HG03558 (cell line): ENCODE results near the gene PTGES2.

Experiments
- ATAC-seq: cut with Tn5 transposase; IDR thresholded peaks from one replicate; pipeline ENCODE4 v1.9.1; 2021; ENCODE audit warnings: moderate number of reproducible peaks; ENCODE audit not compliant: unreplicated experiment; ENCODE audit errors: extremely low read depth

Gene PTGES2

GRCh38 chr9:128153947-128154695, 26.6 kb upstream of the PTGES2 start:
- no peak for ATAC-seq

DNA sequence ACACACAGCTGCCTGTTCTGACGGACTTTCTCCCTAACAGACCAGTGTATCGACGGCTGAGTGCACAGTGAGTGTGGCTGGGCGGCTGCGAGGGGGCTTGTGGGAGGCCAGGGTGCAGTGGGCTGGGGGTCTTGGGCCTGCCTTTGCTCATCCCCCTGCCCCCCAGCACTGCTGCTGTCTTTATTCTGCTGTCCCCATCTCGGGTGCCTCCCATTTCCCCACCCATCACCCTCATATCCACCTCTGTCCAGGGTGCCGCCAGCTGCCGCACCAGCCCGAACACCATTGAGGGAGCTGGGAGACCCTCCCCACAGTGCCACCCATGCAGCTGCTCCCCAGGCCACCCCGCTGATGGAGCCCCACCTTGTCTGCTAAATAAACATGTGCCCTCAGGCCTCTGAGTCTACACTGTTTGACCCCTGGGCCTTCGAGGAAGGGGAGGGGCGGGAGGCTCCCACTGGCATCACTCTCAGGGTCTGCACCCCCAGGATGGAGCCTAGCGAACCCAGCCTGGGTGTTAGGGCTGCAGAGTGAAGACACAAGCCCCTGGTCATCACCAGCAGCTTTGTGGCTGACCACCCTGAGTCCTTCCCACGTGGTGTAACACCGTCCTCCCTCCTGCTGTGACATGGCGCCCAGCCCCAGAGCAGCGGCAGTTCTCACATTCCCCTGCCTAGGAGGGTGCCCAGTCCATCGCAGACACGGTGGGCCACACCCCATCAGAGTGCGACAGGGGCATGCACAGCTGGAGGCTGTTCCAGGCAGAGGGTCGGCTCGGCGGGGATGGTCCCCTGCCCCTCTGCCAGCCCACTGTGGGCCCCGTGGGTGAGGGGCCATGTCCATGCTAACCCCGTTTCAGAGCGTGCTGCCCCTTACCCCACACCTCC, 25.8 kb upstream of the PTGES2 start:
- no peak for ATAC-seq

DNA sequence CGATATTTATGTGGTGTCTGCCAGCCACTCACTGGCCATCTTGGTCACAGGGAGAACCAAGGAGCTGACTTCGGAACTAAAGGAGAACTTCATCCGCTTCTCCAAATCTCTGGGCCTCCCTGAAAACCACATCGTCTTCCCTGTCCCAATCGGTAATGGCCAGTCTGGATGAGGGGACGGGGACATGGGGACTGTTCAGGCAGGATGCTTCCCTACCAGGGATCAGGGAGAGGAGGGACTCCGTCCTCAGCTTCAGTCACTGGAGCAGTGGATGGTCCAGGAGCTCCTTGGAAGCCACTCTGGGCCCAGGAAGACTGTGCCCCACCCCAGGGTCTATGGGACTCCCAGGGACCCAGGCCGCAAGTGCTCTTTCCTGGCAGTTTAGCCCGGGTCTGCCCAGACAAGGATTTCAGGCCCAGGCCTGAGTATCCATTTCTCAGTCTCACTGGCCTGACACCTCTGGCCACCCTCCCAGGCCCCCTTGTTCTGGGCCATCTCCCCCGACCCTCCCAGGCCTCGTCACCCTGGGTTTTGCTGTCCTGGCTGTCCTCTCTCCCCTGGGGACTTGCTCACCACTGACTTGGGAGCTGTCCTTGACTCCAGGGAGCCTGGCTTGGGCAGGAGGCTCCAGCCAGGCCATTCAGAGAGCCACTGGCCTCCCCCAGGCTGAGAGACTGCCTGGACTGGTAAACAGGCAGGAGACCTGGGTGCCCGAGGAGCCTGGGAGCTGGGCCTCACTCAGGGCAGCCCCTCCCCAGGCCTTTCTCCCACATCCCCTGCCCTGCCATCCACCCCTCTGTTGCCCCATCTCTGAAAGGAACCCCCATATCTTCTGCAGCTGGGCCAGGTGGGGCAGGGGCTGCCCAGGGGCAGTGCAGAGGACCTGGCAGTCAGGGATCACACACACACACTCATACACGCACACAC, 24.9 kb upstream of the PTGES2 start:
- ATAC-seq = no peak

DNA sequence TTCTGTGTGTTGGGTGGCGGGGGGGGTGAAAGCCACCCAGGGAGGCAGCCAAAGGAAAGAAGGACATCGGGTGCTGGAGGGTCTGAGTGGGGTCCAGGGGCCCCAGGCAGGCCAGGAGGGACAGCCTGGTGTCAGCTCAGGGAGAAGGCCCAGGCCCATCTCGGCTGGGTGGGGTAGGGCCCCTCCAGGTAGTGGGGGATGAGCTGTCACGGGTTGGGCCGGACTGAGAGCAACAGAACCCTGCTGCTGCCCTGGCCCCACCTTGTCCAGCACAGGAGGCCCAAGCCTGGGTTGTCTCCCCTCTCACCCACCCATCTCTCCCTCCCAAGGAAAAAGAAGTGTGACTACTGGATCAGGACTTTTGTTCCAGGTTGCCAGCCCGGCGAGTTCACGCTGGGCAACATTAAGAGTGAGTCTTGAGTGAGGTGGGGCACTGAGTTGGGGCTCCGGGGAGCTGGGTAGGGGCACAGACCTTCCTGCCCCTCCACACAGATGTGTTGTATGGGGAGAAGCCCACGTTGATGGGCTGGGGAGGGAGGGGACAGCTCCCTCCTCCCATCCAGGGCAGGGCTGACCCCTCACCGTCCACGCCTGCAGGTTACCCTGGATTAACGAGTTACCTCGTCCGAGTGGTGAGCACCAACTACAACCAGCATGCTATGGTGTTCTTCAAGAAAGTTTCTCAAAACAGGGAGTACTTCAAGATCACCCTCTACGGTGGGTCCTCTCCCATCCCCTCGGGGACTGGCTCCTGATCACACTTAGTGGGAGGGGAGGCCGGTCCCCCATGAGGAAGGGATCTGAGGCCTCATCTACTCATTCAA, 24.0 kb upstream of the PTGES2 start:
- ATAC-seq = no peak

DNA sequence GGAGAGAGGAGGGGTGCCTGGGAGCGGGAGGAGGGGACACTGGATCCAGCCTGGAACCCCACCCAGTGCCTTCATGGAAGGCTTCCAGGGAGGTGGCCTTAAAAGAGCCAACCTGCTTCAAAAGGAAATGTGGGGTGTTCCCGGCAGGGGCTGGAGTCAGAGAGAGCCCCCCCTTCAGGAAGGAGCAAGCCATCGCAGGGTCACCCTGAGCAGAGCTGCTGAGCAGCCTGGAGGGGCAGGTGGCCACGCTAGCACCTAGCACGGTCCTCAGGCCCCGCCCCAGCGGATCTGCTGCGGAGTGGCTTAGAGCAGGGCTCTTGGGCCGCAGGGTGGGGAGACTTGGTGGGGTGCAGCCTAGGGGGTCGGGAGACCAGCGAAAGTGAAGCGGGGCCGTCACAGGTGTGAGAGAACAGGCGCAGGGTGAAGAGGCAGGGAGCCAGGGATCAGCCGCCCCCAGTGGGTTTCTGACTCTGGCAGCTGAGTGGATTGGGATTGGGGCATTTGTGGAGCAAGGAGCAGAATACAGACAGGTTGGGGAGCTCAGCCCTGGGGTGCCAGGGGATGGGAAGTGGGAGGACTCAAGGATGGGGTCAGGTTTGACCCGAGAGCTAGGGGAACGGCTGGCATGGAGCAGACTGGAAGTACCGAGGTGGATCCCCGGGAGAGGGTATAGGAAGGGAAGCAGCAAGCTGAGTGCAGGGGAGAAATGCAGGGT, 23.2 kb upstream of the PTGES2 start:
- no peak for ATAC-seq

DNA sequence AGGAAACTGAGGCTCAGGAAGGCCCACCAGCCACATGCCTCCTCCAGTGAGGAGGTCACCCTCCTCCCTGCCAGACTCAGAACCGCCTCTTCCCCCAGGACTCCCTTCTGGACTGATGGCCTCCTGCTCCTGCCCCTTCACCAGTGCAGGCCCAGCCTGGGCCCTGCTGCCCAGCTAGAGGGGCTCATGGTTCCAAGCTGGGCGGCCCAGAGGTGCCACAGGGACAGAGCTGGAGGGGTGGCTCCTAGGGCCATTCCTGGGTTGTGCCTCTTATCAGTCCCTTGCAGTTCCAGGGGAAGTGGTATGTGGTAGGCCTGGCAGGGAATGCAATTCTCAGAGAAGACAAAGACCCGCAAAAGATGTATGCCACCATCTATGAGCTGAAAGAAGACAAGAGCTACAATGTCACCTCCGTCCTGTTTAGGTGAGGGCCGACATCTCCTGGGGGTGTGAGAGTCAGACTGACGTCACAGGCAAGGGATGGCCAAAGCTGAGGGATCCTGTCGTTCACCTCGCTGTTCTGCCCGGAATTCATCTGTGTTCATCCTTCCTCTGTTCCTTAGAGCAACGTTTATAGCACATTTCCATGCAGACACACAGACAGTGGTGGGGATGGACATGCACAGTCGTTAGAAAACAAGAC, 22.5 kb upstream of the PTGES2 start:
- no peak for ATAC-seq

DNA sequence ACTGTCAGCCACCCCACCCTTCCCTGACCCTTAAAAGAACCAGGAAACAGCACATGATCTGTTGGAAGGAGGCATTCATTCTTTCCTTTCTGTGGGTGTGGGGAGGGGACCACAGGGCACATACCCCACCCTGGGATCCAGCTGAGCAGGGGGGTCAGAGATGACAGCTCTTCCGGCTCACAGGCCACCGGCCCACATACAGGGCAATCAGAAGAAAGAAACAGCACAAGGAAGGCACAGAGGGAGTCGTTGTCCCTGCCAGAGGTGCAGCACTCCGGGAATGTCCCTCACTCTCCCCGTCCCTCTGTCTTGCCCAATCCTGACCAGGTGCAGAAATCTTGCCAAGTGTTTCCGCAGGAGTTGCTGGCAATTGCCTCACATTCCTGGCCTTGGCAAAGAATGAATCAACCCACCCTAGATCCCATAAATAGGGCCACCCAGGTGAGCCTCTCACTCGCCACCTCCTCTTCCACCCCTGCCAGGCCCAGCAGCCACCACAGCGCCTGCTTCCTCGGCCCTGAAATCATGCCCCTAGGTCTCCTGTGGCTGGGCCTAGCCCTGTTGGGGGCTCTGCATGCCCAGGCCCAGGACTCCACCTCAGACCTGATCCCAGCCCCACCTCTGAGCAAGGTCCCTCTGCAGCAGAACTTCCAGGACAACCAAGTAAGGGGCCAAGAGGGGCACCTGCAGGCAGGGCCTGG, 21.6 kb upstream of the PTGES2 start, which contains the start of gene LCN2:
Gene LCN2, plus strand, starts transcription at position 453 of the 701 bp plus-strand sequence. Its CDS starts 73 bp downstream, at position 526.
- no peak for ATAC-seq

DNA sequence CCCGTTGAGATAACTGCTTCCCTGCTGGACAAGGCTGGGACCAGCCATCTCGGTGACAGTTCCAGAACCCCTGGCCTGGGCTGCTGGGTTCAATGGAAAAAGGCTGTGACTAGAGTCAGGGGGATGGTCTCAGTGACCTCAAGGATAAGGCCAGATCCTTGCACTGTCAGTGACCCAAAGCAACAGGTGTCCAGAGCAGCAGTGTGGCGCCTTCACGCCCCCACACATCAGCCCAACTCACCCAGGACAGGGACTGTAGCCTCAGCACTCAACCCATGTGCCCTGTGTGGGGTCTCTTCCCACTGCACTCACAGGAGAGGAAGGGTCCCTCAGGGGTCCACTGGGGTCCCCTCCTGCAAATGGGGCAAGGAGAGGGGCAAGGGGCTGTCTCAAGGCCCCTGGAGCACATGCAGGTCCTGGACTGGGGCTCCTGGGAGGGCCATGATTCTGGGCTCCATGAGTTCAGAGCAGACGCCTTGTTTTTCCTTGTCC, 21.0 kb upstream of the PTGES2 start:
- ATAC-seq = no peak

GRCh38 chr9:128146591-128147120, 19.1 kb upstream of the PTGES2 start:
- no peak for ATAC-seq

GRCh38 chr9:128145951-128146351, 18.4 kb upstream of the PTGES2 start:
- no peak for ATAC-seq

DNA sequence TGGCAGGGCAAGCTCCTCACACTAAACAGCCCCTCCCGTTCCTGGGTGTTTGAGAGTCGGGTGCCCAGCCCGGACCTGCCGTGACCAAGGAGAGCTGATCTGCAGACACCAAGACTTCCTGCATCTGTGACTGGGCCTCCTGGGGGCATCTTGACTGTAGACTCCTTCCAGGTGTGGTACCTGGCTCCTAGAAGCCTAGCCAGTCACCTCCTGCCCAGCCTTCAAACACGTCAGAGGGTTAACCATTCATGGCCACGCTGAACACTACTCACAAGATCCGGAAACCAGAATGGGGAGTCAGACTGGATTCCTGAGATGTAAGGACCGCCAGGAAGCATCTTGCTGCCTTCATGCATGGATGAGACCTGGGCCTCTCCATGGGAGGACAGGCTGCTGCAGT, 18.0 kb upstream of the PTGES2 start:
- no peak for ATAC-seq

GRCh38 chr9:128144239-128145181, 17.0 kb upstream of the PTGES2 start:
- no peak for ATAC-seq

GRCh38 chr9:128143525-128144238, 16.2 kb upstream of the PTGES2 start:
- no peak for ATAC-seq

DNA sequence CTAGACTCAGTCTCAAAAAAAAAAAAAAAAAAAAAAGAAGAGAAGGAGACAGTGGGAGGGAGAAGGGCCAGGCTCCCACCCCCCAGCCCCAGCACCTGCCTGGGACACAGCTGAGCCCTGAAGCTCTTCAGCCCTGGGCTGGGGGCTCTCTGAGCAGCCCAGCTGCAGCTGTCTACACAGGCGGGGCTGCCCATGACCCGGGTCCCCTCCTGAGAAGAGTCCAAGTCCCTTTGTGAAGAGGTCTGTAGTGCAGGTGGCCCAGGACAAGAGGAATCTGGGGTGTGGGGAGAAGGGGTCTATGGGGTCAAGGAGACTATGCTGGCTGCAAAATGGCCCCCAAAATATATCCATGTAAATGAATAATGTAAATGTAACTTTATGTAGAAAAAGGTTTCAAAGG, 15.1 kb upstream of the PTGES2 start:
- no peak for ATAC-seq

- ATAC-seq = no peak
Measured at GRCh38 chr9:128142061-128142460, 14.5 kb upstream of the PTGES2 start.

DNA sequence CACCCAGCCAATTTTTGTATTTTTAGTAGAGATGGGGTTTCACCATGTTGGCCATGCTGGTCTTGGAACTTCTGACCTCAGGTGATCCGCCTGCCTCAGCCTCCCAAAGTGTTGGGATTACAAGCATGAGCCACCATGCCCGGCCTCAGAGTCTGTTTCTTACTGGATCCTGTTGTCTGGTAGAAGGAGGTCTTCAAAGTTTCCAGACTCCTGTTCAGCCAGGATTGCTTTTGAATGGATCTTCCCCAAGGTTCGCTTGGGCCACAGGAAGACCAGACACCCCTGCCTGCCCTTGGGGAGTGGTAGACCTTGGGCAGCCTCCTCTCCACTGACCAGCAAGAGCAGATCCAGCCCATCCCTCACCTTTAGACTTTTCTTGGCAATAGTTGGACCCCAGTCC, 14.1 kb upstream of the PTGES2 start:
- ATAC-seq = no peak
